SKM-1 (cell line): ENCODE measurements around the gene FIGLA.

Experiments used
- DNase-seq: peaks from one replicate; lab custom pipeline; 2025; ENCODE audit not compliant: unreplicated experiment; lab: John Stamatoyannopoulos, UW

Gene FIGLA

GRCh38 chr2:70776266-70776665 is 14.2 kb downstream of the FIGLA start:
- no peak for DNase-seq

DNA sequence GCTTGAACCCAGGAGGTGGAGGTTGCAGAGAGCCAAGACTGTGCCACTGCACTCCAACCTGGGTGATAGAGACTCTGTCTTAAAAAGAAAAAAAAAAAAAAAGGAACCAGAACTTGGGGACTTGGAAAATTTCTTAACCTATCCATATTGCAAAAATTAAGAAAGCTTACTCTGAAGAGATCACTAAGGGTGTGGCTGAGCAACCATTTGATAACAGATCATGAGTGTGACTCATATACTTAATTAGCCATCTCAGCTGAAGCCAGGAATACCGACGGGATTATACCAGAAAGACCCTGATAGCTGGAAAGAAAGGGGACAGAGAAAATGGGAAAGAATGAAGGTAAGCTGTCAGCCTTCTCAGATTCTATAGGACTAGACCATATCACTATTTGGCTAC is 15.3 kb downstream of the FIGLA start:
- DNase-seq = no peak

- no peak for DNase-seq
Observed at GRCh38 chr2:70772486-70773155, 17.8 kb downstream of the FIGLA start.

GRCh38 chr2:70771446-70771845 is 19.0 kb downstream of the FIGLA start:
- DNase-seq = no peak

- no peak for DNase-seq
Observed at GRCh38 chr2:70769450-70769849, 21.0 kb downstream of the FIGLA start.

GRCh38 chr2:70768590-70769085 is 21.8 kb downstream of the FIGLA start:
- no peak for DNase-seq

- DNase-seq = peak; percentile 60
Observed at GRCh38 chr2:70767699-70768589, 22.5 kb downstream of the FIGLA start, which contains the start of gene ADD2. TSS of gene ADD2 (minus strand) at chr2:70768200. CDS start at chr2:70706408, 61,792 bp downstream.

DNA sequence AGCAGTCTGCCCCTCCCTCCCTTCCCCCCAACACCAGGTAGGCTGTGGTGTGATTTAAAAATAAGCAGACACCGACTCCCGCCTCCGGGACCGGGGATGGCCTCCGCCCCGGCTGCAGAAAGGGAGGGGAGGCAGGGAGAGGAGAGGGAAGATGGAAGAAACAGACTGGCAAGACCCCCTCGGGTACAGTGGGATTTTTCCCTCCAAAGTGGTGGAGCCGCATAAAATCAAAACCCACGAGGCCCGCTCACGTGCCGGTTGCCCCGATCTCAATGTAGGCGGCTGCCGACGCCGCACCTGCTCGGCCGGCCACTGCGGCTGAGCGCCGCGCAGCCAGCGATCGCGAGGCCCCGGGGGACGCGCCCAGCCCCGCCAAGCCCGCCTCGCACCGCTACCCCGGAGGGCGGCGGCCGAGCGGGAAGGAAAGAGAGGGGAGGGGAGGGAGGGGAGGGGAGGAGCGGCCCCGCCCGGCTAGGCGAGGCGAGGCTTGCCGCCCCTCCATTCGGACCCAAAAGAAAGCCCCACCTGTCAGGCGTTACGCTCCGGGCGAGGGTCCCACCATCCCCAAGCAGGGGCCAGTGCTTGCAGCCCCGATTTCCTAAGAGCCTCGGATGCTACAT is 23.3 kb downstream of the FIGLA start:
- DNase-seq = no peak

GRCh38 chr2:70766357-70767078 is 23.9 kb downstream of the FIGLA start:
- no peak for DNase-seq

- no peak for DNase-seq
Observed at GRCh38 chr2:70765507-70765906, 24.9 kb downstream of the FIGLA start.

GRCh38 chr2:70759446-70759845 is 31.0 kb downstream of the FIGLA start:
- no peak for DNase-seq

DNA sequence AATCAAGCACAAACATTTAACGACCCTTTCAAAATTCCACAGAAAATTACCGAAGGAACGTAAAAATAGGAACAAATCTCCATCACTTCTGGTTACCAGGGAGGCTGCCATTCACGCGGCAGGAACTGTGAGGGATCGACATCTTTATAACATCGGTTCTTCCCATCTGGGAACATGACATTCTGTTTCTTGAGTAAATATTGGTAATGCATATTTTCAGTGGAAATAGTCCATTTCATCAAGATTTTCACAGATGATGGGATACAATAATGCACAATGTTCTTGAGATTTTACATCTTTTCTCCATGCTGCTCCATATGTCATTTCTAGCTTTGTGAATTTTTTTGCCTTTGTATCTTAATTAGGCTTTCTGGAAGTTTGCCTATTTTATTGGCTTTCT is 32.5 kb downstream of the FIGLA start:
- DNase-seq = no peak

DNA sequence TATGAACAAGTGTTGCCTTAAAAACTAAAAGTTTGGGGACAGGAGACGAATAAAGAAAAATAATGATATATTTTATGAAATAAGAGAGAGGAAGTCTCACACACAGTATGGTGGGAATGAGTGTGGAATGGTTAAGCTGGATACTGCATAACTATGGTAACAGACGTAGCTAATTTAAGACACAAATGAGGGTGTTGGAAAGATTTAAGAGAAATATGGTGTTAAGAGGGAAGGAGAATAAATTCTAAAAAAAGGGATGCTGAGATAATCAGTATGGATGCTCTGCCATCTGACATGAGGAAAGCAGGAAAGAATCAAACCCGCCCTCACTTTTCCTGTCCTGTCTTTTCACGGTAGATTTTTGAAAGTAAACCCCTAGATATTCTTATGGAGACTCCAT is 33.1 kb downstream of the FIGLA start:
- DNase-seq = no peak

- DNase-seq = no peak
Observed at GRCh38 chr2:70756128-70756527, 34.3 kb downstream of the FIGLA start.

GRCh38 chr2:70753902-70754301 is 36.5 kb downstream of the FIGLA start:
- DNase-seq = no peak

DNA sequence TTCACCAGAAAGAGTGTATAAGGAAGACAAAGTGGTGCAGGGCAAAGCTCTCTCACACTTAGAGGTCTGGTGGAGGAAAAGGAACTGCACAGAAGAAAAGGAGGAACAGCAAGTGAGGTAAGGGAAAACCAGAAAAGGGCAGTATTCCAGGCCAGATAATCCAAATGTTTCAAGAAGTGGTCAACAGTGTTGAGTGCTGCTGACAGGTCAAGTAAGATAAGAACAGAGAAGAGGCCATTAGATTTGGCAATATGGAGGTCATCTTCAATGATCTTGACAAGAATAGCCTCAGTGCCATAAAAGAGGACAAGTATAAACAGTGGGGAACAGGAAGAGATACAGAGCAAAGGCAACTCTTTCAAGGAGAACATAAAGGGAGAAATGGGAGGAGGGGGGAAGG is 37.4 kb downstream of the FIGLA start:
- no peak for DNase-seq

- DNase-seq = no peak
Observed at GRCh38 chr2:70752396-70752795, 38.0 kb downstream of the FIGLA start.

GRCh38 chr2:70751881-70752280 is 38.6 kb downstream of the FIGLA start:
- no peak for DNase-seq

DNA sequence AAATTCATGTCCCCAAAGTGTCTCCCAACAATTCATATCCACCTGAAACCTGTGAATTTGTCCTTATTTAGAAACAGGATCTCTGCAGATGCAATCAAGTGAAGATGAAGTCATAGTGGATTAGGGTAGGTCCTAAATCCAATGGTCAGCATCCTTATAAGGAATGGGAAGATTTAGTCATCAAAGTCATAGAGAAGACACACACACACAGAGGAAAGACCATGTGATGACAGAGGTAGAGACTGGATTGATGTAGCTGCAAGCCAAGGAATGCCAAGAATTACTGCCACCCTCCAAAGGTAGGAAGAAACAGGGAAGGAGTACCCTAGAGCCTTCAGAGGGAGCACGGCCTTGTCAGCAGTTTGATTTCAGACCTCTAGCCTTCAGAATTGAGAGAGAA is 40.1 kb downstream of the FIGLA start:
- DNase-seq = no peak

DNA sequence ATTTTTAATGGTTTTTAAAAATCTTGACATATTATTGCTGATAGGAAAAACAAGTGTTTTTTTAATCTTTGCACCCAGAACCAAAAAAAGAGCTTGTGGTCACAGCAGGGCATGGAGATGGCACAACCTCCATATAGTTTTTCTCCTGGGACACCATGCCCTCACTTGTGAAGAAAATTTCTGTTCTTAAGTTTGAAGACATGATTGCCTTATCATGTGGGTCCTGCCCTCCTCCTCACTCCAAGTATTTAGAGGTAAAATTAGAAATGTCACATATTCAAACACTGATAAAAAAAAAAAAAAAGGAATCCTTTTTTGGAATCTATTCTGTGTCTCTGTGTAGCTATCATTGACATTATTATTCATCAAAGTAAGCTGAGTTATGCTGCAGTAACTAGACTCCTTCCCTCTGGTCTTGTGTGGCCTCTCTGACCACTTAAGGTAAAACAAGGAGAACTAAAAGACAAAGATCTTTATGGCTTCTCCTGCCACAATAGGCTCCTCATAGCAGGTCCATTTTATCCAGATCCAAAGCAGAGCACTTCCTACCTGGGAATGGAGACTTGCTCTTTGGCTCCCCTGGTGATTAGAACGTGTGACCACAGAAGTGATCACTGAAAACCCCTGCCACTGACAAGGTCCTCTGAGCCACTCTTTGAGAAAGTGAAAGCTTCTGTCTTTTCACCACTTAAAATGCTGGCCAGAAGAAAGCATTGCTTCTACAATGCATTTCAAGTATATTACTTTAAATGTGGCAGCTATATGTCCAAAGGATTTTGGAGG is 42.2 kb downstream of the FIGLA start:
- DNase-seq = no peak
